A549 (cell line): ENCODE measurements around the gene PCDHGA11. TPM values are rescaled to one million over a fixed set of nuclear protein-coding genes. Genes with fewer than 3 reads are reported as not detected.
"Not testable (repeated sequence)": the region's sequence is repeated elsewhere in the genome, so short reads cannot be mapped to it uniquely, and the experiment has no call there.

Experiments used
- ATAC-seq, 2 experiments: fragments of 200-7000 bp in 1 of 2; fragments of >200 bp in 1 of 2; cut with Nextera tagmentation in 1 of 2; cut with Tn5 transposase in 1 of 2; 3 replicates each; pipeline versions ENCODE4 v1.8.0 to v1.9.1; 2018 to 2020; ENCODE audit warnings: mild to moderate bottlenecking in 1 of 2, moderate library complexity in 1 of 2
- CTCF ChIA-PET: fragments of 300-600 bp; sonication (Branson Sonifier 250); formaldehyde crosslinking; extraction: SDS; loops from one replicate; lab custom pipeline; 2021; ENCODE audit warnings: antibody characterized with exemption, inconsistent platforms; lab: Yijun Ruan, JAX
- POLR2A ChIA-PET: fragments of 350-600 bp; formaldehyde crosslinking; extraction: SDS; loops from one replicate; lab custom pipeline; 2021; ENCODE audit warnings: antibody characterized with exemption, inconsistent platforms; lab: Yijun Ruan, JAX
- DNase-seq, 2 experiments: peaks; one replicate each; pipeline versions ENCODE4 v3.0.0 to v3.0.0-alpha.2; 2011 to 2016; ENCODE audit warnings: low read depth in 1 of 2, low spot score in 1 of 2
- FAIRE-seq: peaks from 2 replicates; lab custom pipeline; 2011; peaks lifted over from hg19 to GRCh38; lab: Jason Lieb, UNC
- H3K27ac ChIP-seq, 2 experiments: fragments of >200 bp; sonication (Bioruptor Twin); formaldehyde crosslinking; 3 replicates each; pipeline ENCODE4 v1.5.1; 2016 to 2017
- H3K4me1 ChIP-seq: fragments of >200 bp; sonication (Bioruptor Twin); formaldehyde crosslinking; 3 replicates; pipeline ENCODE4 v1.6.1; 2016
- H3K4me2 ChIP-seq: fragments of >200 bp; sonication (Bioruptor Twin); formaldehyde crosslinking; 3 replicates; pipeline ENCODE4 v1.6.1; 2016
- H3K4me3 ChIP-seq: fragments of >200 bp; sonication (Bioruptor Twin); formaldehyde crosslinking; 3 replicates; pipeline ENCODE4 v1.5.1; 2016
- H3K9me3 ChIP-seq: fragments of >200 bp; sonication (Bioruptor Twin); formaldehyde crosslinking; 3 replicates; pipeline ENCODE4 v1.6.1; 2016
- CBX8 ChIP-seq: fragments of 200-600 bp; sonication (generic); IDR thresholded peaks from 2 replicates; pipeline ENCODE4 v1.6.1; 2016
- CTCF ChIP-seq: fragments of >200 bp; sonication (Bioruptor Twin); formaldehyde crosslinking; IDR thresholded peaks from 3 replicates; pipeline ENCODE4 v1.5.1; 2016
- KDM5A ChIP-seq: fragments of 200-600 bp; sonication (generic); IDR thresholded peaks from 2 replicates; pipeline ENCODE4 v1.6.1; 2016; ENCODE audit warnings: antibody characterized with exemption, mild to moderate bottlenecking
- RAD21 ChIP-seq, 2 experiments: fragments of >200 bp in 1 of 2; sonication (Bioruptor Twin) in 1 of 2; formaldehyde crosslinking in 1 of 2; IDR thresholded peaks in 1 of 2; conservative IDR thresholded peaks in 1 of 2; 2 replicates in 1 of 2; 3 replicates in 1 of 2; pipeline ENCODE4 v1.6.1; 2012 to 2018; ENCODE audit warnings: inconsistent platforms in 1 of 2
- RNF2 ChIP-seq: fragments of 200-600 bp; sonication (generic); IDR thresholded peaks from 2 replicates; pipeline ENCODE4 v1.6.1; 2016; ENCODE audit warnings: low read depth, mild to moderate bottlenecking, antibody characterized with exemption, moderate library complexity, borderline replicate concordance
- SMC3 ChIP-seq: fragments of >200 bp; sonication (Bioruptor Twin); formaldehyde crosslinking; IDR thresholded peaks from 3 replicates; pipeline ENCODE4 v1.6.1; 2018; ENCODE audit warnings: inconsistent platforms
- USF2 ChIP-seq: fragments of 450-650 bp; IDR thresholded peaks from 2 replicates; pipeline ENCODE4 v1.6.1; 2014; ENCODE audit warnings: antibody characterized with exemption
- ZSCAN20 ChIP-seq: fragments of 250-450 bp; sonication (Bioruptor Pico); IDR thresholded peaks from 2 replicates; pipeline ENCODE4 v1.8.0; 2022; ENCODE audit warnings: mild to moderate bottlenecking, moderate library complexity
- WGBS: methylation state at CpG from one replicate; pipeline ENCODE4 v1.1.6; 2017; ENCODE audit errors: missing lambda C conversion rate; 5-methylcytosine and 5-hydroxymethylcytosine counted together
- polyA plus RNA-seq, 4 experiments: library from polyadenylated mRNA; depleted of rRNA in 3 of 4; stranded (reverse); fragments of >200 nt; fragmentation: RNase III in 1 of 4; extraction: RNeasy Plus Mini Kit Qiagen cat#74134 plus additional on column Dnase treatment in 1 of 4; gene quantifications; 2 replicates in 3 of 4; 3 replicates in 1 of 4; pipeline ENCODE4 v1.2.3, GENCODE V29; 2011 to 2017

Gene PCDHGA11
- polyA plus RNA-seq, 2 of the 4 experiments (the other 2 are of a cell fraction) = 0.10 TPM; not detected in 1

GRCh38 chr5:141413540-141414069, 7.2 kb upstream of the PCDHGA11 start:
- 73% methylated on average over 25 of the region's 25 CpGs for WGBS
- Histone ChIP-seq H3K9me3 (peaks cover 33% of the 10 kb centered on the region), H3K4me2 (no peak overlapping the region), H3K4me3 (no peak overlapping the region), H3K27ac (no peak overlapping the region), H3K4me1 (no peaks in the 10 kb centered on the region)
- no peak for DNase-seq
- ATAC-seq = no peak
- TF ChIP-seq USF2 (no peak), KDM5A (no peak), ZSCAN20 (CRISPR knock-in tag) (no peak), CBX8 (no peak), RNF2 (no peak)
- POLR2A ChIA-PET = no interaction called here
- CTCF ChIA-PET = interaction anchor here (0.8 to 2.0 kb wide), 6 partner anchors 16 to 592 kb away, joined by 3 to 5 read pairs (median 4); partner anchors contain the start of genes PCDHA5, PCDHGB1 and PCDHGB5
- FAIRE-seq = no peak

GRCh38 chr5:141414548-141415274, 6.1 kb upstream of the PCDHGA11 start:
- H3K4me2 ChIP-seq, ATAC-seq, H3K4me1 ChIP-seq, H3K27ac ChIP-seq, POLR2A ChIA-PET, DNase-seq, H3K4me3 ChIP-seq, FAIRE-seq: not testable (repeated sequence)
- CTCF ChIA-PET = interaction anchor here (0.8 kb wide), 2 partner anchors 108 to 593 kb away, joined by 3 read pairs; partner anchors contain the start of gene PCDHA5
- 75% methylated on average over 27 of the region's 46 CpGs for WGBS
- peaks cover 38% of the 10 kb centered on the region for H3K9me3 ChIP-seq

- H3K27ac ChIP-seq, POLR2A ChIA-PET, ATAC-seq, DNase-seq, CTCF ChIA-PET, H3K4me3 ChIP-seq, H3K4me1 ChIP-seq, FAIRE-seq, H3K4me2 ChIP-seq: not testable (repeated sequence)
- 72% methylated on average over 21 of the region's 24 CpGs for WGBS
- peaks cover 40% of the 10 kb centered on the region for H3K9me3 ChIP-seq
Measured at GRCh38 chr5:141415275-141415618, 5.6 kb upstream of the PCDHGA11 start.

- POLR2A ChIA-PET, H3K4me3 ChIP-seq: not testable (repeated sequence)
- TF ChIP-seq SMC3 (0 out of 3 replicates have a peak, but pooled peaks have one; percentile 11), RAD21 (conservative IDR thresholded peaks at IDR 0.05 in 1 of 2, IDR thresholded peaks at IDR 0.05 in 1 of 2) (peak; percentile 50 to 71), CTCF (peak; percentile 31; the same call in 2 of the 3 replicates)
Measured at GRCh38 chr5:141417494-141418172, 3.2 kb upstream of the PCDHGA11 start, which contains the start of gene PCDHGB7. PCDHGB7 (plus strand) TSS chr5:141417677; CDS start chr5:141417860, 183 bp downstream.

More at GRCh38 chr5:141417494-141418172, 3.2 kb upstream of the PCDHGA11 start, which contains the start of gene PCDHGB7:
- FAIRE-seq, H3K4me1 ChIP-seq, H3K27ac ChIP-seq: not testable (repeated sequence)
- Histone ChIP-seq H3K9me3 (peaks cover 49% of the 10 kb centered on the region), H3K4me2 (peak within 1 kb of the TSS; percentile 39; the same call in 2 of the 3 replicates)
- 57% methylated on average over 34 of the region's 47 CpGs for WGBS
- CTCF ChIA-PET = interaction anchor here (0.6 to 2.4 kb wide), 13 partner anchors 9 to 147 kb away, joined by 3 to 13 read pairs (median 4); partner anchors contain the start of genes PCDHGB3 and PCDHGB6
- peak; percentile 28 to 58 for DNase-seq
- peak; percentile 78 to 96; a peak in 5 of 6 replicates for ATAC-seq
